Erythroblast (primary cell): Measurements from ENCODE around the gene THOP1.

Experiments used
- GATA1 ChIP-seq: IDR thresholded peaks from 2 replicates; pipeline ENCODE4 v1.6.1; 2011; ENCODE audit warnings: low read depth, mild to moderate bottlenecking, control low read depth, low read length, moderate library complexity
- POLR2A ChIP-seq: IDR thresholded peaks from 2 replicates; pipeline ENCODE4 v1.6.1; 2011; ENCODE audit warnings: mild to moderate bottlenecking, low read length

- TF ChIP-seq POLR2A (no peak), GATA1 (no peak)
These were observed 30.4 kb upstream of the THOP1 start for GRCh38 chr19:2754659-2755447.
